ENCODE results near the gene TSPAN18.

- TF ChIP-seq CTCF (IDR thresholded peaks at IDR 0.05) (no peak), POLR2A (IDR thresholded peaks at IDR 0.05) (no peak)
Observed at GRCh38 chr11:44730775-44731174, 4.0 kb downstream of the TSPAN18 start.

All from thyroid gland (tissue), 4 donors.